ENCODE results near the gene VAV2. TPM values are rescaled to one million over a fixed set of nuclear protein-coding genes. Genes with fewer than 3 reads are reported as not detected.

The VAV2 gene
- total RNA-seq, 1 experiment from 2014 or later, result 24.7 TPM

- DNase-seq (ENCODE audit: low read depth, low spot score), result no peak
- no peak for ATAC-seq
- Histone ChIP-seq H3K36me3 (ENCODE audit: control insufficient read depth, insufficient read depth, low read length) (no peaks in the 10 kb centered on the region), H3K27me3 (ENCODE audit: control insufficient read depth, insufficient read depth, low read length) (no peaks in the 10 kb centered on the region), H3K4me3 (ENCODE audit: low read depth in 2 of 2, low read length in 2 of 2) (no peak overlapping the region), H3K9me3 (ENCODE audit: control insufficient read depth, insufficient read depth, low read depth, low read length) (no peaks in the 10 kb centered on the region), H3K4me1 (ENCODE audit: control insufficient read depth, insufficient read depth, low read length) (no peaks in the 10 kb centered on the region), H3K27ac (ENCODE audit: low read length) (no peak overlapping the region)
- no peak for TF ChIP-seq TCF7L2 (IDR thresholded peaks at IDR 0.05; ENCODE audit: low read depth, low read length)
- no peak for TF ChIP-seq CTCF (IDR thresholded peaks at IDR 0.05)
- no peak for TF ChIP-seq POLR2AphosphoS5 (IDR thresholded peaks at IDR 0.05; ENCODE audit: low read depth, low read length)
- TF ChIP-seq SIN3A (IDR thresholded peaks at IDR 0.05; ENCODE audit: borderline replicate concordance, insufficient read depth, low read depth, low read length), result no peak
- TF ChIP-seq REST (IDR thresholded peaks at IDR 0.05; ENCODE audit: insufficient read depth in 1 of 2, low read depth in 2 of 2, low read length in 1 of 2), result no peak
- intact Hi-C loops (cut with micrococcal nuclease; ENCODE audit: unreplicated experiment), result no loop called here
- POLR2A ChIA-PET, result no interaction called here
- in situ Hi-C loops (cut with HindIII; ENCODE audit: low pct_unique_long_range_greater_than_20kb, low sequenced_read_pairs), result no loop called here
- BruUV-seq (replicated peaks), result no TSS peak
- CTCF ChIA-PET, result no interaction called here
Observed at GRCh38 chr9:134040781-134041648, 48.9 kb upstream of the VAV2 start.

GRCh38 chr9:134040176-134040565 is 48.0 kb upstream of the VAV2 start:
- DNase-seq (ENCODE audit: low read depth, low spot score), result no peak
- no peak overlapping the region for H3K27ac ChIP-seq (ENCODE audit: low read length)
- H3K4me1 ChIP-seq (ENCODE audit: control insufficient read depth, insufficient read depth, low read length), result no peaks in the 10 kb centered on the region
- in situ Hi-C loops (cut with HindIII; ENCODE audit: low pct_unique_long_range_greater_than_20kb, low sequenced_read_pairs), result no loop called here
- CTCF ChIA-PET, result no interaction called here
- no peaks in the 10 kb centered on the region for H3K27me3 ChIP-seq (ENCODE audit: control insufficient read depth, insufficient read depth, low read length)
- no peak for ATAC-seq
- BruUV-seq (replicated peaks), result no TSS peak
- no peaks in the 10 kb centered on the region for H3K9me3 ChIP-seq (ENCODE audit: control insufficient read depth, insufficient read depth, low read depth, low read length)
- POLR2A ChIA-PET, result no interaction called here
- TF ChIP-seq POLR2AphosphoS5 (IDR thresholded peaks at IDR 0.05; ENCODE audit: low read depth, low read length) (no peak), TCF7L2 (IDR thresholded peaks at IDR 0.05; ENCODE audit: low read depth, low read length) (no peak), REST (IDR thresholded peaks at IDR 0.05; ENCODE audit: insufficient read depth in 1 of 2, low read depth in 2 of 2, low read length in 1 of 2) (no peak), CTCF (IDR thresholded peaks at IDR 0.05) (no peak), SIN3A (IDR thresholded peaks at IDR 0.05; ENCODE audit: borderline replicate concordance, insufficient read depth, low read depth, low read length) (no peak)
- intact Hi-C loops (cut with micrococcal nuclease; ENCODE audit: unreplicated experiment), result no loop called here
- H3K4me3 ChIP-seq (ENCODE audit: low read depth in 2 of 2, low read length in 2 of 2), result no peak overlapping the region
- no peaks in the 10 kb centered on the region for H3K36me3 ChIP-seq (ENCODE audit: control insufficient read depth, insufficient read depth, low read length)
